HK-2 (cell line): ENCODE results near the gene TUBB8B.
"Not testable (repeated sequence)": the region's sequence is repeated elsewhere in the genome, so short reads cannot be mapped to it uniquely, and the experiment has no call there.

Experiments
- DNase-seq: peaks from one replicate; pipeline ENCODE4 v3.0.0-alpha.2; 2018; ENCODE audit not compliant: unreplicated experiment

The TUBB8B gene

GRCh38 chr18:49176-49665, at the start of gene TUBB8B:
TUBB8B (minus strand) TSS chr18:49615; CDS start chr18:49557, 58 bp downstream.
- not testable (repeated sequence) for DNase-seq

- not testable (repeated sequence) for DNase-seq
Observed at GRCh38 chr18:97252-97914, 48.0 kb upstream of the TUBB8B start.

- not testable (repeated sequence) for DNase-seq
Observed at GRCh38 chr18:96767-97131, 47.3 kb upstream of the TUBB8B start.

- not testable (repeated sequence) for DNase-seq
Observed at GRCh38 chr18:96101-96766, 46.8 kb upstream of the TUBB8B start.

GRCh38 chr18:95580-95979, 46.2 kb upstream of the TUBB8B start:
- DNase-seq = not testable (repeated sequence)

GRCh38 chr18:93897-94408, 44.5 kb upstream of the TUBB8B start:
- DNase-seq = not testable (repeated sequence)

- DNase-seq = not testable (repeated sequence)
Observed at GRCh38 chr18:91561-91960, 42.1 kb upstream of the TUBB8B start.

- DNase-seq = not testable (repeated sequence)
Observed at GRCh38 chr18:90396-91193, 41.2 kb upstream of the TUBB8B start.

GRCh38 chr18:89124-89523, 39.7 kb upstream of the TUBB8B start:
- DNase-seq = not testable (repeated sequence)

GRCh38 chr18:84801-85200, 35.4 kb upstream of the TUBB8B start:
- not testable (repeated sequence) for DNase-seq

- DNase-seq = not testable (repeated sequence)
Observed at GRCh38 chr18:82626-83209, 33.3 kb upstream of the TUBB8B start.

- DNase-seq = not testable (repeated sequence)
Observed at GRCh38 chr18:80881-81280, 31.5 kb upstream of the TUBB8B start.

GRCh38 chr18:80202-80601, 30.8 kb upstream of the TUBB8B start:
- DNase-seq = not testable (repeated sequence)

- DNase-seq = not testable (repeated sequence)
Observed at GRCh38 chr18:75525-76160, 26.2 kb upstream of the TUBB8B start.

GRCh38 chr18:73181-73777, 23.9 kb upstream of the TUBB8B start:
- DNase-seq = not testable (repeated sequence)

- DNase-seq = not testable (repeated sequence)
Observed at GRCh38 chr18:67701-68100, 18.3 kb upstream of the TUBB8B start.

- DNase-seq = not testable (repeated sequence)
Observed at GRCh38 chr18:64279-64678, 14.9 kb upstream of the TUBB8B start.

- DNase-seq = not testable (repeated sequence)
Observed at GRCh38 chr18:63656-64055, 14.2 kb upstream of the TUBB8B start.

GRCh38 chr18:54388-54787, 5.0 kb upstream of the TUBB8B start:
- DNase-seq = not testable (repeated sequence)

- not testable (repeated sequence) for DNase-seq
Observed at GRCh38 chr18:48696-49095, 719 bp downstream of the TUBB8B start.

- DNase-seq = not testable (repeated sequence)
Observed at GRCh38 chr18:13177-13576, 36.2 kb downstream of the TUBB8B start.
